Retinal pigment epithelial cell (primary cell): ENCODE measurements around the gene RNF135.

ENCODE experiments used
- DNase-seq: peaks from one replicate; pipeline ENCODE4 v3.0.0-alpha.2; 2010; ENCODE audit warnings: low read depth
- H3K4me3 ChIP-seq: 2 replicates; pipeline ENCODE4 v1.5.1; 2011; ENCODE audit warnings: mild to moderate bottlenecking, low read length, control low read depth, moderate library complexity
- TF ChIP-seq, protein P1 (sequence below): conservative IDR thresholded peaks from 2 replicates; pipeline ENCODE4 v1.5.1; 2011; ENCODE audit warnings: low read depth, low read length, control low read depth, inconsistent platforms

Gene RNF135

DNA sequence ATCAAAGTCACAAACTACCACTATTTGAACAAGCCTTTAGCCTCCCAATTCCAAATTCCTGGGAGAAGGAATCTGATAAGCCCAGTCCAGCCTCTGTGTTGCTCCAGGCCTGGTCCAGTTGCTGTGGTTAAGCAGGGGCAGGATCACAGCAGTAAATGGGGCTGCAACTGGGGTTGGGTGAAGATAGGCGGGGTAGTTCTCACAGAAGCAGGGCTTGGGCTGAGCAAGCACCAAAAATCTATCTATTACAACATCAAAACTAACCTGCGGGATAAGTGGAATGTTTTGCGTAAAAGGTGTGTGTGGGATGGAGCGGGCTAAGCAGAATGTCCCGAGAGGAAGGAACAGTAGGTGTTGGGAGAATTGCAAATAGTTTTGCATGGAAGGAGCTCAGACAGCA, 23.0 kb upstream of the RNF135 start:
- H3K4me3 ChIP-seq: no peak overlapping the region
- no peak for DNase-seq
- TF ChIP-seq, protein P1, sequence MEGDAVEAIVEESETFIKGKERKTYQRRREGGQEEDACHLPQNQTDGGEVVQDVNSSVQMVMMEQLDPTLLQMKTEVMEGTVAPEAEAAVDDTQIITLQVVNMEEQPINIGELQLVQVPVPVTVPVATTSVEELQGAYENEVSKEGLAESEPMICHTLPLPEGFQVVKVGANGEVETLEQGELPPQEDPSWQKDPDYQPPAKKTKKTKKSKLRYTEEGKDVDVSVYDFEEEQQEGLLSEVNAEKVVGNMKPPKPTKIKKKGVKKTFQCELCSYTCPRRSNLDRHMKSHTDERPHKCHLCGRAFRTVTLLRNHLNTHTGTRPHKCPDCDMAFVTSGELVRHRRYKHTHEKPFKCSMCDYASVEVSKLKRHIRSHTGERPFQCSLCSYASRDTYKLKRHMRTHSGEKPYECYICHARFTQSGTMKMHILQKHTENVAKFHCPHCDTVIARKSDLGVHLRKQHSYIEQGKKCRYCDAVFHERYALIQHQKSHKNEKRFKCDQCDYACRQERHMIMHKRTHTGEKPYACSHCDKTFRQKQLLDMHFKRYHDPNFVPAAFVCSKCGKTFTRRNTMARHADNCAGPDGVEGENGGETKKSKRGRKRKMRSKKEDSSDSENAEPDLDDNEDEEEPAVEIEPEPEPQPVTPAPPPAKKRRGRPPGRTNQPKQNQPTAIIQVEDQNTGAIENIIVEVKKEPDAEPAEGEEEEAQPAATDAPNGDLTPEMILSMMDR: no peak

DNA sequence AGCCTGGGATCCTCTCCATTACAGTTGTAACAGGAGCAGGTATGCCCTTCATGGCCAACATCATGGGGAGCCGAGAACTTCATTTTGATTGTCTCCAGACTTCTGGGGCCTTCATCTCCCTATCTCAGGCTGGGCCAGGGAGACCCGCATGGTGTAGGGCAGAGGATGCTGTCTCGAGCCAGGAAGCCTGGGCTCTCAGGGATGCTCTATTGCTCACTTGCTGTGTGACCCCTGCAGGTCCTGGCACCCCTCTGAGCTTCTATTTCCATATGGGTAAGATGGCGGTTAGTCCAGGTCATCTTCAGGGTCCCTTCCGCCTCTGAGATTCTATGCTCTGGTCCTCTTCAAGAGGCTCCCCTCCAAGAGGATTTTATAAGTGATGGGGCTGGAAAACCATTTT, 20.6 kb upstream of the RNF135 start:
- no peak overlapping the region for H3K4me3 ChIP-seq
- no peak for DNase-seq
- TF ChIP-seq, protein P1: no peak

DNA sequence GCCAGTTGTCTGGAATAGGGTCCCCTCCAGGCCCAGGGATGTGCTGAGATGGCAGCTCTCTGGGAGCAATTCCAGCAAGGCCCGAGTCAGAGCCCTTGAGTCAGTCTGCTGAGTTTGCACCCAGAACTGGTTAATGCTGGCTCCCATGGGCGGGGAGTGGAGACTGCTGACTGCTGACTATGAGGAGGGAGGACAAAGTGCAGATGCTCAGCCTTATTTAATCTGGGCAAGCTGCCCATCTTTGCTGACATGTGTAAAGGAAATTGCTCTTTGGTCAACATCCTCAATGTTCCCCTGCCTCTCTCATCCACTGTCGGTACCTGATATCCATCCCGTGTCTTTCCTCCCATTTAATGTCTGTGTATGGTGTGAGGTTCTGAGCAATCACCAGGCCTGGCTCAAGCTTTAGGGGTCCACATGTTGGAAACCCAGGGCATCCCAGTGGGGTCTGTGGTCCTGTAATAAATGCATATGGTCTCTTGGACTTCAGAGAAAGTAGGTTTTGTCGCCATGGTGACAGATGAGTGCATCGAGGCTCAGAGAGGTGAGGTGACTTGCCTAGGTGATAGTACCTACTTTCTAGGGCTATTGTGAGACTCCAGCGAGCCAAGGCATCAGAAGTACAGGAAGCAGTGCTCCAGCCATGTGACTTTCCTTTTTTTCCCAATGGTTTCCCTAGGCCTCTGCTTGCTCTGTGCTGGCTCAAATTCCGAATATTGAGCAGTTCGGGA, 20.0 kb upstream of the RNF135 start:
- H3K4me3 ChIP-seq: no peak overlapping the region
- DNase-seq: peak; percentile 18
- TF ChIP-seq, protein P1: no peak

DNA sequence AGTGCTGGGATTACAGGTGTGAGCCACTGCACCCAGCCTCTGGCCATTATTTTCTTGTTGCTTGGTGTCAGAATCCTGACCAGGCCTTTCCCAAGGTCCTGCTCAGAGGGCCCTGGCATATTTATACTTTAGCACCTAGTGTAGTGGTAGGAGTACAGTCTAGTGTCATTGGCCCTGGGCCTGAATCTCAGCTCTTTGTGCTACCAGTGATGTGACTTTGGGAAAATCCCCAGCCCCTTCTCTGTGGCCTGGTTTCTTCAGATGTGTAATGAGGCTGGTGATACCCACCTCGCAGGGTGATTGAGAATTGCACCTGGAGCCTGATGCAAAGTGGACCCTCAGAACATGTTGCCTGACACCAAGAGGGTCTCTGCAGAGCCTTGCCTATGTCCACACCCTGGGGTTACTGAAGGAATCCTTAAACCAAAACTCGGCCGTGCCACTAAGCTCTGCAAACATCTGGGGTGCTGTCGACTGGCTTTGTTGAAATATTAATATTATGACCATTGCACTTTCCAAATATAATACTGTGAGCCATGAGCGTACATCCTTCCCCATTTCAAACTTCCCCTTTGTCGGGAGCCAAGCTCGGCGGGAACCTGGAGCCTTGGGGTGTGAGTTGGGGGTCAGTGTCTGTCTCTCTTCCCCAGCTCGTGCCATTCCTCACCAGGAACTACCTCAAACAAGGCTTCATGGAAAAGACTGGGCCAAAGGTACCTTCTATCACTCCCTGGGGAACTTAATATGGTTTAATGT, 18.0 kb upstream of the RNF135 start:
- DNase-seq: no peak
- H3K4me3 ChIP-seq: no peak overlapping the region
- TF ChIP-seq, protein P1: no peak

DNA sequence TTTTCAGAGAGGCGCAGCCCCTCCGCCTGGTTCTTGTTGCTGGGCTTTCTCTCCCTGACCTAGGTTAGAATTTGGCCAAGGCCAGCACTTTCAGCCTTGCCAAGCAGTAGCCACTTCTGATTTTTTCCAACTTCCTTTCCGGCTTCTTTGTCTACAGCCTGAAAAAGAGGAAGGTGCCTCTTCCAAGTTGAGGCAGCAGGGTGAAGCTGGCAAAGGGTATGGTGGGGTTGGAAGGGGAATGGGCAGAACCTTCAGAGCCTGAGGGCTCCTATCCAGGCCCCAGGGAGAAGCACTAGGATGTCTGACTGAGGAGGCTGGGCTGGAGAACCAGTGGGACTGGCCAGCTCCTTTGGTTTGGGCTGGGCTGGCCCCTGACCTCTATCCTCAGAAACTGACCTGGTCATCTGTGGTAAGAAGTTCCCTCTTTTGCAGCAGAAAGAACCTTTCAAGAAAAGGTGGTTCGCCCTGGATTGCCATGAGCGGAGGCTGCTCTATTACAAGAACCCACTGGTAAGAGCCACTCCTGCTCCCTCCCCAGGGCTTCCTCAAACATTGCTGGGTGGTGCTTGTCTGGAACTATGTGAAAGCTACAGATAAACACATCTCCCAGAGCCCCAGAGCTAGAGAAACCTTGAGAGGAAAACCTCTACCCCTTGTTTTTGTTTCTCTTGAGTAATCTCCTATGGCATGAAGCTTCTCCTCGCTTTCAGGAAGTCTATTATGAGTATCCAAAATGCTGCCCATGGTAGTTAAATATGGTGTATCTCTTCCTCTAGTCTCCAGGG, 16.6 kb upstream of the RNF135 start:
- TF ChIP-seq, protein P1: no peak
- DNase-seq: no peak
- no peak overlapping the region for H3K4me3 ChIP-seq

DNA sequence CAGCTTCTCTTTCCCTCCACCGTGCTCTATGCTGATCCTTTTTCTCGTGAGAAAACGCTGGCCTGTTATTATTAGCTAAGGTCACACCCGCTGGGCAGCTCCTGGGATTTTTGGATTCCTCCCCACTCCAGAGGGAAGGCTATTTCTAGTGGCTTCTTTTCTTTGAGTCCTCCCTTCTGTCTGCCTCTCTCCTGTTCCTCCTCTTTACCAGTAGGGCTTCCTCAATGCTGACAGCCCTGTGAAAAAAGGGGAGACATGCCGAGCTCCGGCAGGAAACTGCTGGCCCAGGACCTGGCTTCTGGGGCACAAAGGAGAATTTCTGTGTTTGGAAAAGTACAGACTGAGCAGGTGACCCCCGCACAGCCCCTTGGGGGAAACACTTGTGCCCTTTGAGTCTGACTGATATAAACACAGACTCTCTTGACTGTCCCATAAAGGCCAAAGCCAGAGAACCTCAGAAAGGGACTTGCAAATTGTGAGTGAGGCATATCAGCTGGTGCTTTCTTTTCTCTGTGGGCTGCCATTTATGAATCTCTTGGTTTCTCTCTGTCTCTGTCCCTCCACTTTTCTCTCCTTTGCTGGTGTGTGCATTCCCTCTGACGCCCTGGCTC, 14.0 kb upstream of the RNF135 start:
- DNase-seq: no peak
- TF ChIP-seq, protein P1: no peak
- H3K4me3 ChIP-seq: no peak overlapping the region
